GM20000 (cell line): ENCODE results near the gene DCLK1.

Experiments
- DNase-seq: peaks from one replicate; pipeline ENCODE4 v3.0.0; 2012; ENCODE audit warnings: low spot score
- CTCF ChIP-seq: IDR thresholded peaks from 2 replicates; pipeline ENCODE4 v1.5.1; 2012; ENCODE audit warnings: mild to moderate bottlenecking, control low read depth; ENCODE audit errors: extremely low read depth, missing control alignments

Gene DCLK1

DNA sequence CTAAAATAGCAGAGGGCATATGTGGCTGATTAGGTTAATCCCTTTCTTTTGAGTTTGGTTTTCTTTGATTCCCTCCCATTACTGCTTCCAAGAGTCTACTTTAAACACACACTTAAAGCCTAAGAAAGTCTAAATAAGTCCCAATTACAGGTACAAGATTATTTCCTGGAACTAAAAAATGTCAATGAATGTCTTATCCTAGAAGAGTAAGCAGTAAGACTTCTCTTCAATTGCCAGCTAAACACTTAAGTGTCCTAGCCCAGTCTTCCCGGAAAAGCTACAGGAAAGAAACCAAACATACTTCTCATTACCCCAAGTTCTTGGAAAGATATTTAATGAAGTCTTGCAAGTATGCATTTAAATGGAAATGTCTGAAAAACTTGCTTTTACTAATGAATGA is 233.1 kb downstream of the DCLK1 start:
- no peak for TF ChIP-seq CTCF
- no peak for DNase-seq

- DNase-seq = no peak
- no peak for TF ChIP-seq CTCF
These were observed 236.5 kb downstream of the DCLK1 start for GRCh38 chr13:35894636-35895035.

DNA sequence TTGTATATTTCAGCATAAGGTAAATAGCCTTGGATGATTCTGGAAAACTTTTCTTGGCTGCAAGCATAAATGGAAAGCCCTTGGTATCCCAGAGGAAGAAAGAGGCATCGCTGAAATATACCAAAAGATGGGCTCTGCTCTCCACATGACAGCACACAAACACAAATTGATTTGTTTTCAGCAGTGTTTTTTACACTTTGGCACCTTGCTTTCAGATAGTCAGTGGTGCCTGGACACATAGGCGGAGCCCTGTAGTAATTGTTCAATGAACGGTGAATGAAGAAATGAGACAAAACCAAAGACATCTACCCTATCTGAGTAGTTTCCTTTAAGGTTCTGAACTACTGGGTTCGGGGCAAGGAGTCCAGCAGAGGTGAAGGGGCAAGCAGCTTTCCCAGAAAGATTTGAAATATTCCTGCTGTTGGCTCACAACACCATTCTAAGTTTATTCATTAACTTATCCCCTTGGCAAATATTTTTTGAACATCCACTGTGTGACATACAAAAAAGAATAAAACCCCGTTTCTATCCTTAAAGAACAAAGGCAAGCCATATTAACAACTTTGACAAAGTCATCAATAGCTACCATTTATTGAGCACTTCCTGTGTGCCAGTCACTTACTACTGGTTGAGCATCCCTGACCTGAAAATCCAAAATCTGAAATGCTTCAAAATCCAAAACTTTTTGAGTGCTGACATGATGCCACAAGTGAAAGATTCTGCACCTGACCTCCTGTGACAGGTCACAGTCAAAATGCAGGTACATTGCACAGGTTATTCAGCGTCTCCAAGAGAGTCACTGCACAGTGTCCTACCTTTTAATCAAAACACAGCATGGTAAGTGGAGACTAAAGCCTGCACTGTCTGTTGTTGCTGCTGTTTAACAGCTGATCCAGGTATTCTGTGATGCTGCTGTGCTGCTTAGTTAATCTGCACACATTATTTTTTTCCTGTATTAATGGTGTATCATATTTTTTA is 238.1 kb downstream of the DCLK1 start:
- no peak for DNase-seq

DNA sequence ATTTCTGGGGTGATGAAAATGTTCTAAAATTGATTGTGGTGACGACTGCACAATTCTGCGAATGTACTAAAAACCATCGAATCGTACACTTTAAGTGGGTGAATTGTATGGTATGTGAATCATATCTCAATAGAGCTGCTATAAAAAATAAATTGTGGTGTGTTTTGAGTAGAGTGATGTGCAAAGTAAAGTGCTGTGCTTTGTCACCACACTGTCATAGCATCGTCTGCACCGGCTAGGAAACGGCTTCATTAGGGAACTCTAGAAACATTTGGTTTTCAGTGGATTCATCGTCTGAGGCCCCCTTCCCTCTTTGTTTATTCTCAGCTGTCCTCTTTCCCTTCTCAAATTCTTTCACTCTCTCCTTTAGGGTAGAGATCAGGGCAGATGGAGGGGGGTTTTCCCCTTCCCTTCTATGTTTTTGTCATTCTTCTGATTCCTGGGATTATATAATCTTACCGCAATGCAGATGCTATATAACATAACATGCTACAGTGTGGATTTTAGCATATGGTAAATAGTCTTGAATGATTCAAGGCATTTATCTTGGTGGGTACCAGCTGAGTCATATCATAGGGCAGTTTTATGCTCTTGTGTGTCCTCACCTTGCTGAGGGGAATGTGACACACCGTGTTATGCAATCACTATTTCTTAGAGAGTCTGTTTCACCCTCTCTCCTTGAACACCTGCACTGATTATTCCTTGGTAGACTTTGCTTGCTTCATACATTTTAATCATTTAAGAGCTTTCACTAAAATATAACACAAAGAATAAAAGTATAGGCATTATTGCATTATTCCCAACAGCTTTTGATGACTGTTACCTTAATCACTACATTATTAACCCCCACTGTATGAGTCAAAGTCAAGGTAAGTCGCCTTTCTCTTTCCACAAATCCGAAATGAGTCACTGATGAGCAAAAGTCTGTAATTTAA is 239.4 kb downstream of the DCLK1 start:
- DNase-seq = no peak
- TF ChIP-seq CTCF = no peak

More for the DNA sequence above, 238.1 kb downstream of the DCLK1 start:
- TF ChIP-seq CTCF = no peak

- DNase-seq = no peak
- TF ChIP-seq CTCF = no peak
These were observed 241.6 kb downstream of the DCLK1 start for GRCh38 chr13:35889560-35889959.

DNA sequence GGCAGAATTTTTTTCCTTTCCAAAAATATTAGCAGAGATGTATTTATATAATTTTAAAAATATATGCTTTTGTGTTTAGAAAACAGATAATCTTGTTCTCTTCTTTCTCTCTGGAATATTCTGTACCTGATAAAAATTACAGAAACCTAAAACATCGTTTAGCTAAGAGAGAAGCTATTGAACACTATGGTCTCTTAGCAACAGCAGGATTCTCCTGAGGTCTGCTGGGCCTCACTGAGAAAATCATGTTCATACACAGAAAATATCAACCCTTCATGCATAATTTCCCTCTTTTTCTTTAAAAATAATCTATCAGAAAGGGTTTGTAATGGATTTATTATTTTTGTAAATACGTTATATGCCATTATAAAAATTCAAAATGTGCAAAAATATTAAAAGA is 242.2 kb downstream of the DCLK1 start:
- no peak for TF ChIP-seq CTCF
- no peak for DNase-seq
